GM20000 (cell line): ENCODE data around the gene ARSB.

Source experiments
- DNase-seq: peaks from one replicate; pipeline ENCODE4 v3.0.0; 2012; ENCODE audit warnings: low spot score
- CTCF ChIP-seq: IDR thresholded peaks from 2 replicates; pipeline ENCODE4 v1.5.1; 2012; ENCODE audit warnings: mild to moderate bottlenecking, control low read depth; ENCODE audit errors: extremely low read depth, missing control alignments

Gene ARSB

GRCh38 chr5:78810098-78810920, 174.8 kb downstream of the ARSB start:
- no peak for TF ChIP-seq CTCF
- DNase-seq, result no peak

GRCh38 chr5:78809444-78809843, 175.7 kb downstream of the ARSB start:
- TF ChIP-seq CTCF, result no peak
- DNase-seq, result no peak

- no peak for DNase-seq
- TF ChIP-seq CTCF, result no peak
Measured at GRCh38 chr5:78808818-78809217, 176.3 kb downstream of the ARSB start.

GRCh38 chr5:78808380-78808779, 176.7 kb downstream of the ARSB start:
- DNase-seq, result no peak
- no peak for TF ChIP-seq CTCF

GRCh38 chr5:78806544-78806943, 178.6 kb downstream of the ARSB start:
- no peak for DNase-seq
- TF ChIP-seq CTCF, result no peak

- no peak for TF ChIP-seq CTCF
- DNase-seq, result no peak
Measured at GRCh38 chr5:78805474-78806124, 179.5 kb downstream of the ARSB start.

- TF ChIP-seq CTCF, result no peak
- no peak for DNase-seq
Measured at GRCh38 chr5:78804995-78805394, 180.1 kb downstream of the ARSB start.
